CD4-positive, alpha-beta T cell treated with Interleukin-6 at 100 ng/mL for 8 hours (primary cell): ENCODE results near the gene IMP3.
"Not testable (repeated sequence)": the region's sequence is repeated elsewhere in the genome, so short reads cannot be mapped to it uniquely, and the experiment has no call there.

ENCODE experiments used
- DNase-seq: peaks from one replicate; pipeline ENCODE4 v3.0.0-alpha.2; 2020; ENCODE audit warnings: mixed read lengths, low spot score

Gene IMP3

GRCh38 chr15:75650908-75651809, 11.1 kb upstream of the IMP3 start:
- no peak for DNase-seq

GRCh38 chr15:75649848-75650247, 9.8 kb upstream of the IMP3 start:
- DNase-seq, result no peak

GRCh38 chr15:75649045-75649761, 9.2 kb upstream of the IMP3 start:
- DNase-seq, result no peak

GRCh38 chr15:75648156-75649000, 8.4 kb upstream of the IMP3 start:
- no peak for DNase-seq

- peak; percentile 24 for DNase-seq
Measured at GRCh38 chr15:75647370-75648155, 7.5 kb upstream of the IMP3 start, which contains the start of gene SNX33. TSS of gene SNX33 (plus strand) at chr15:75647912. CDS start at chr15:75649103, 1,191 bp downstream.

GRCh38 chr15:75646944-75647364, 6.9 kb upstream of the IMP3 start:
- DNase-seq, result no peak

GRCh38 chr15:75646112-75646943, 6.3 kb upstream of the IMP3 start:
- no peak for DNase-seq

- DNase-seq, result no peak
Measured at GRCh38 chr15:75644376-75644775, 4.4 kb upstream of the IMP3 start.

- no peak for DNase-seq
Measured at GRCh38 chr15:75641603-75642002, 1.6 kb upstream of the IMP3 start.

GRCh38 chr15:75641179-75641503, 1.1 kb upstream of the IMP3 start:
- DNase-seq, result no peak

- DNase-seq, result peak; percentile 69
Measured at GRCh38 chr15:75640483-75641178, 607 bp upstream of the IMP3 start.

GRCh38 chr15:75639191-75639708, 774 bp downstream of the IMP3 start:
- no peak for DNase-seq

- DNase-seq, result no peak
Measured at GRCh38 chr15:75637245-75638009, 2.6 kb downstream of the IMP3 start.

GRCh38 chr15:75636026-75636425, 4.0 kb downstream of the IMP3 start:
- DNase-seq, result no peak

- not testable (repeated sequence) for DNase-seq
Measured at GRCh38 chr15:75633922-75634321, 6.1 kb downstream of the IMP3 start.

GRCh38 chr15:75631935-75632334, 8.1 kb downstream of the IMP3 start:
- DNase-seq, result no peak

- DNase-seq, result peak; percentile 94
Measured at GRCh38 chr15:75625542-75626347, 14.3 kb downstream of the IMP3 start, which contains the start of gene SNUPN. TSS of gene SNUPN (minus strand) at chr15:75625725. CDS start at chr15:75621051, 4,674 bp downstream.

- DNase-seq, result no peak
Measured at GRCh38 chr15:75622505-75622904, 17.5 kb downstream of the IMP3 start.
